DMS153 (cell line): ENCODE data around the gene YY2.

Experiments used
- DNase-seq: peaks from one replicate; lab custom pipeline; 2025; lab: John Stamatoyannopoulos, UW

The YY2 gene

GRCh38 chrX:21875013-21875412 is 19.2 kb downstream of the YY2 start:
- DNase-seq = no peak

- DNase-seq = no peak
These were observed 26.2 kb downstream of the YY2 start for GRCh38 chrX:21881881-21882574.

GRCh38 chrX:21883258-21883657 is 27.5 kb downstream of the YY2 start:
- no peak for DNase-seq

- no peak for DNase-seq
These were observed 29.8 kb downstream of the YY2 start for GRCh38 chrX:21885568-21885967.

GRCh38 chrX:21905313-21905712 is 49.5 kb downstream of the YY2 start:
- DNase-seq = peak; percentile 55

GRCh38 chrX:21905953-21906352 is 50.2 kb downstream of the YY2 start:
- DNase-seq = no peak

GRCh38 chrX:21907260-21907659 is 51.5 kb downstream of the YY2 start:
- no peak for DNase-seq
